Measurements from ENCODE around the gene SLC9A1.
"Not testable (repeated sequence)": the region's sequence is repeated elsewhere in the genome, so short reads cannot be mapped to it uniquely, and the experiment has no call there.

The SLC9A1 gene

GRCh38 chr1:27132624-27133023 lies 22.3 kb downstream of the SLC9A1 start:
- no peak for DNase-seq (ENCODE audit: low read depth)

- DNase-seq (ENCODE audit: low read depth): no peak
Measured at GRCh38 chr1:27132147-27132546, 22.8 kb downstream of the SLC9A1 start.

DNA sequence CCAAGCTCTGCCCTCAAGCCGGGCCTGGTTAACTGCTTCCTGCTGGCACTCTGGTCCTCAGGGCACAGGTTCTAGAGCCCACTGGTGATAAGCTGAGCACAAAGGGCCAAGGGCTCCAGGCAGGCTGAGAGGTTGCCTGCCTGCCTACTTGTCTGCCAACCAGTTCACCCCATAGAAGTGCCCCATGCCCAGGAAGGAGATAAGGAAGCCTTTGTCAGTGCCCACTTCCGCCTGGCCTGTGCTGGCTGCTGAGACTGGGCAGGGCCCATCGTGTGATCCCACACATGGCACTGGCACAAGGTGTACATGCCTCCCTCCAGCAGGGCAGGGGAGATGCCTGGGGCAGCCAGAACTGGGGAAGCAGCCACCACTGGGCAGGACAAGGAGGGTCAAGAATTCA lies 24.1 kb downstream of the SLC9A1 start:
- DNase-seq (ENCODE audit: low read depth): no peak

GRCh38 chr1:27129225-27129624 lies 25.7 kb downstream of the SLC9A1 start:
- no peak for DNase-seq (ENCODE audit: low read depth)

GRCh38 chr1:27127419-27127818 lies 27.5 kb downstream of the SLC9A1 start:
- no peak for DNase-seq (ENCODE audit: low read depth)

DNA sequence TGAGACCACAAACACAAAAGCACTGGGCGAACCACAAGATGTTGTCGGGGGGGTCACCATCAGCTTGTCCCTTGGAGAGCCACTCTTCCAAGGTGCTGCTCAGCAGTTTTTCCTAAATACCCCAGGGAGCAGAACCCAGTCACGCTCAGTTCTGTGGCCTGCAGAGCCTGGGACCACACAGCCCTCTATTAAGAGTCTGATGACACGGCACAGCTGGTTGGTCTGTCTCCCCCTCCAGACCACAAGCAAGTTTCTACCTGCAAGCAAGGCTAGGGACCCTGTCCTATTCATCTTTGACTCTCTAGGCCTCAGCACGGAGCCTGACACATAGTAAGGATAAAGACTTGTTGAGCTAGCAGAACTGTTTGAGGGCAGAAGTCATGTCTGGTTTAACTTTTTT lies 28.5 kb downstream of the SLC9A1 start:
- no peak for DNase-seq (ENCODE audit: low read depth)

GRCh38 chr1:27125125-27125524 lies 29.8 kb downstream of the SLC9A1 start:
- DNase-seq (ENCODE audit: low read depth): not testable (repeated sequence)

GRCh38 chr1:27124405-27124804 lies 30.5 kb downstream of the SLC9A1 start:
- no peak for DNase-seq (ENCODE audit: low read depth)

GRCh38 chr1:27122652-27123051 lies 32.3 kb downstream of the SLC9A1 start:
- DNase-seq (ENCODE audit: low read depth): peak; percentile 81

DNA sequence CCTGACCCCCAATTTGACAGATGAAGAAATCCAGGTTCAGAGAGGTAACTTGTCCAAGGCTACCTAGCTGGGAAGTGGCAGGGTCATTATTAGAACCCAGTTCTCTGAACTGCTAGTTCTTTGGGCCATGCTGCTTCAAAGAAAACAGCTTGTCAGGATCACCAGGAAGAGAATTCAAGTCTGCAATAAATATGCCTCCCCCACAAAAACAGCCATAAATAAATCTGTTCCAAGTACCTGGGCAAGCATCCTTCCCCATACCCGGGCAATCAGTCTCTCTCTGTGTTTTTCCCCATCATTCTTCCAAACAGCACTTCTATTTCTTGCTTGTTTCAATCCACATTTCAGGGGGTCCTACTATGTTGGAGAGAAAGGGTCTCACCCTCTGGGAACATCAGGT lies 34.1 kb downstream of the SLC9A1 start:
- no peak for DNase-seq (ENCODE audit: low read depth)

DNA sequence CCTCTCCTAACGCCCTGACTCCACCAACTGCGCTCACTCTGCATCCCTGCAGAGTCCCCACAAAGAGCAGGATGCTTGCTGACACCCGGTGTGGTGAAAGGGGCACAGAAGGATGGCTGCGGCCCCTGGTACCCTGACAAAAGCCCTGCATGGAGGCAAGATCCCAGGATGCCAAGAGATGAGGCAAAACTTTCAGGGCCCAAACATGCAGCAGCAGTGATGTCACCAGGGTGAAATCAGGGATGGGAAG lies 36.6 kb downstream of the SLC9A1 start:
- no peak for DNase-seq (ENCODE audit: low read depth)

DNA sequence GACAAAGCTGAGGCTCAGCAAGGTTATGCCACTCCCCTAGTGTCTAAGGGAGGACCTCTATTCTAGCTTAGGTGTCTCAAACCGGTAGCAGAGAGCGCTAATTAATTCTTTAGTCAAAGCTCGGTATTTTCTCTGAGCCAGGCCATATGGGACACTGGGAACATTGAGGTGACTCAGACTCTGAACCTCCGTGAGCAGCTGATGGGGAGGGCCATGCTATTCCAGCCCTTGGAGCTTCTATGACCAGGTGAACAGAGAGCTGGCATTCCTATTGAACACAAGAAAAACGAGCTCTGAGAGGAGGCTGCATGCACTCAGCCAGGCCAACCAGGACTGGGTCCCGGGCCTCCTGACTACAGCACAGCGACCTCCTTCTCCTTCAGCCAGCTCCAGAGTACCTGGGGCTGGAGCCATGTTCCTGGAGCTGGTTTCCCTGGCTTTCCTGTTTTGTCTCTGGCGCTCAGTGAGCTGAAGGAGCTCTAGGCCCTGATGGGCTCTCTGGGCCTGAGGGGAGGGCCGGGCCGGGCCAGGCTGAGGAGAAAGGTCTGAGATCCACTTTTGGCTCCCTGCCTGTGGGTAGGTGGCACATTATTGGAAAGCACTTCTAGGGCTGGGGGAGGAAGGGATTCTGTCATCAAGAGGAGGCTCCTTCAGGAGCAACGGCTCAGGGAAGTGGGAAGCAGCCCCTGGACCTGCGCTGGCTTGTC lies 37.0 kb downstream of the SLC9A1 start:
- no peak for DNase-seq (ENCODE audit: low read depth)

- no peak for DNase-seq (ENCODE audit: low read depth)
Measured at GRCh38 chr1:27116697-27117096, 38.2 kb downstream of the SLC9A1 start.

- no peak for DNase-seq (ENCODE audit: low read depth)
Measured at GRCh38 chr1:27116232-27116631, 38.7 kb downstream of the SLC9A1 start.

GRCh38 chr1:27114546-27114945 lies 40.4 kb downstream of the SLC9A1 start:
- DNase-seq (ENCODE audit: low read depth): no peak

DNA sequence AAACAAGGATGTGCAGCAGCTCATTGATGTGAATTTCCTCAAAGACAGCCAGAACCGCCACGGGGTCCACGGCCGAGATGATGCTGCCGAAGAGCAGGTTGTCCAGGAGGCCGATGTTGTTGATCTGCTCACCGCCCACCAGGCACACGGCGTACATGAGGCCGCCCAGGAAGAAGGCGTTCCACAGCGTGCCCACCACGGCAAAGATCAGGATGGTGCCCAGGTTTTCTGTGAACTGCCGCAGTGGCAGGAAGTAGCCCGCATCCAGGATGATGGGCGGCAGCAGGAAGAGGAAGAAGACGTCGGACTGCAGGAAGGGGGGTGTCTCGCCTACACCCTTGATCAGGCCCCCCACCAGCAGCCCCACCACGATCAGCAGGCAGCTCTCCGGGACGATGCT lies 41.1 kb downstream of the SLC9A1 start:
- DNase-seq (ENCODE audit: low read depth): no peak

DNA sequence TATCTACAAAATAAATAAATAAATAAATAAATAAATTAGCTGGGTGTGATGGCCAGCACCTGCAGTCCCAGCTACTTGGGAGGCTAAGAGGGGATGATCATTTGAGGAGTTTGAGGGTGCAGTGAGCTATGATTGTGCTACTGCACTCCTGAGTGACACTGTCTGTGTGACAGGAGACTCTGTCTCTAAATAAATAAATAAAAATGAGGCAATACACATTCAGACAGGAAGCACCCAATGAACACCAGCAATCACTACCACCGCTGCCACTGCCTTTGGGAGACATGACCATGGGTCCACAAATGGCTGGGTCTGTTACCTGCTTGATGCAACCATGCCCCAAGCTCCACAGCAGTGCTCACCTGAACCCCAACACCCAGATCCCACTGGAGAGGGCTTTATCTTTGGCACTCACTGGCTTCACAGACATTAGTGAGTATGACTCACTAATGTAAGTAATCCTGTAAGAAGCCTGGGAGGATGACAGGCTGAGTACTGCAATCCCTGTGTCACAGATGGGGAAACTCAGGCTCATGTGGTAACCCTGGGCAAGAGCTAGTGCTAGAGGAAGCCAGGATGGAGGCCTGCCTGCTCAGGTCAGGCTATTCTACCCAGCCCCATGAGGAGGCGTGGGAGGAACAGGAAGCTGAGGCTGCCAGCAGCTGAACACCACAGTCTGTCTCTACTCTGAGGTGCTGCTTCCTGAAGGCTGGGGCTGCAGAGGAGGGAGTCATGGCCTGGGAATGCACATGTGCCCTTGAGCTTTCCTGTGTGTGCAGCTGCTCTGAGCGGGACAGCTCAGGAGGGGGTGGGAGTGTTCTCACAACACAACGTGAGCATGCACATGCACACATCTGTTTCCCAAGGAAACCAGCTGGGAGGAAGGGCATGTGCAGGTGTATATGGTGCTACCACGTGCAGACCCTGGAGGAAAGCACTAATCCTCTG lies 43.0 kb downstream of the SLC9A1 start:
- DNase-seq (ENCODE audit: low read depth): peak; percentile 98

GRCh38 chr1:27109103-27109822 lies 45.7 kb downstream of the SLC9A1 start:
- peak; percentile 47 for DNase-seq (ENCODE audit: low read depth)

- no peak for DNase-seq (ENCODE audit: low read depth)
Measured at GRCh38 chr1:27108588-27108987, 46.3 kb downstream of the SLC9A1 start.

DNA sequence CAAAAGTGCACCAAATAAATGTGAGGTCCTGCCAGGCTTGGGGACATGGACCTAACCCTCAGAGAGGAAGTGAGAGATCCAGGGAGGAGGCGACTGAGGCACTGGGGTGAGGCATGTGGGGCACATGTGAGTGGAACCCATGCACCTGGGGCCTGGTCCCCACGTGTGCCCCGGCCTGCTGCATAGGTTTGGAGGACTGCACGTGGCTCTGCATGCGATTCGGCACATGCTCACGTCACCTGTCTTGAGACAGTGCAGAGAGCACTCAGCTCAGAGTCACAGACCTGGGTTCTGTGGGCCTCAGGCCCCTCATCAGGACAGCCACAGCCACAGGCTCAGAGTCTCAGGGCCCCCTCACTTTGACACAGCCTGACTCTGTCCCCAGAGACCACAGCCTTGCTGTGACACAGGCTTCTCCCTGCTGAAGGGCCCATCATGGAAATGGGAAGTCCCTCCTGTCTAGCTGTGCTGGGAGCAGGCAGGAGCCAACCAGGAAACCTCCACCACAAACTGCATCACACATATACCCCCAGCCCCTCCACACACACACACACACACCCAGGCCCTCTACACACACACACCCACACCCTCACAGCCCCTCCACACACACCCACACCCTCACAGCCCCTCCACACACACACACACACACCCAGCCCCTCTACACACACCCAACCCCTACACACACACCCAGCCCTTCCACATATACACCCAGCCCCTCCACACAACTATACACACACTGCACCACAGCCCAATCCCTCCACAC lies 48.2 kb downstream of the SLC9A1 start:
- DNase-seq (ENCODE audit: low read depth): no peak

DNA sequence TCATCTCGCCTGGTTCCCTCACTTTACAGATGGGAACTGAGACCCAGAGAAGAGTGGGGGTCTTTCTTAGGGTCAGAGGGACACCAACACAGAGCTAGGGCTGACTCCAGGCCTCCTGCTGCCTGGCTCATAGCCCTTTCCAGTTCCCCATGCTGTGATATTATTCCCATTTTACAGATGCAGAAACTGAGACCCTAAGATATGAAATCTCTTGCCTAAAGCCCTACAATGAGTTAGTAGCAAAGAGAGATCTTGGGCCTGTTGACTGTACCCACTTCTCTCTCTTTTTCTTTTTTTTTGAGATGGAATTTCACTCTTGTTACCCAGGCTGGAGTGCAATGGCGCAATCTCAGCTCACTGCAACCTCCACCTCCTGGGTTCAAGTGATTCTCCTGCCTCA lies 49.9 kb downstream of the SLC9A1 start:
- no peak for DNase-seq (ENCODE audit: low read depth)

GRCh38 chr1:27103498-27103897 lies 51.4 kb downstream of the SLC9A1 start:
- DNase-seq (ENCODE audit: low read depth): no peak
